ENCODE data around the gene MED13L.
"Not testable (repeated sequence)": the region's sequence is repeated elsewhere in the genome, so short reads cannot be mapped to it uniquely, and the experiment has no call there.

Gene MED13L

GRCh38 chr12:116246490-116247179 is 30.9 kb downstream of the MED13L start:
- DNase-seq (ENCODE audit: low read depth): no peak

- DNase-seq (ENCODE audit: low read depth): peak; percentile 56
Observed at GRCh38 chr12:116245189-116245588, 32.3 kb downstream of the MED13L start.

GRCh38 chr12:116244474-116245090 is 32.9 kb downstream of the MED13L start:
- no peak for DNase-seq (ENCODE audit: low read depth)

- peak; percentile 34 for DNase-seq (ENCODE audit: low read depth)
Observed at GRCh38 chr12:116244001-116244400, 33.5 kb downstream of the MED13L start.

GRCh38 chr12:116242740-116243139 is 34.8 kb downstream of the MED13L start:
- no peak for DNase-seq (ENCODE audit: low read depth)

- DNase-seq (ENCODE audit: low read depth): no peak
Observed at GRCh38 chr12:116241157-116241759, 36.2 kb downstream of the MED13L start.

- DNase-seq (ENCODE audit: low read depth): not testable (repeated sequence)
Observed at GRCh38 chr12:116238570-116239119, 38.8 kb downstream of the MED13L start.

- DNase-seq (ENCODE audit: low read depth): no peak
Observed at GRCh38 chr12:116238149-116238548, 39.3 kb downstream of the MED13L start.

- no peak for DNase-seq (ENCODE audit: low read depth)
Observed at GRCh38 chr12:116236976-116237375, 40.5 kb downstream of the MED13L start.

GRCh38 chr12:116236148-116236731 is 41.3 kb downstream of the MED13L start:
- DNase-seq (ENCODE audit: low read depth): peak; percentile 65

- not testable (repeated sequence) for DNase-seq (ENCODE audit: low read depth)
Observed at GRCh38 chr12:116234148-116234547, 43.3 kb downstream of the MED13L start.

- DNase-seq (ENCODE audit: low read depth): no peak
Observed at GRCh38 chr12:116233669-116234068, 43.8 kb downstream of the MED13L start.

- no peak for DNase-seq (ENCODE audit: low read depth)
Observed at GRCh38 chr12:116227811-116228210, 49.7 kb downstream of the MED13L start.

- DNase-seq (ENCODE audit: low read depth): no peak
Observed at GRCh38 chr12:116226026-116226425, 51.5 kb downstream of the MED13L start.

- peak; percentile 86 for DNase-seq (ENCODE audit: low read depth)
Observed at GRCh38 chr12:116222358-116222757, 55.1 kb downstream of the MED13L start.

- no peak for DNase-seq (ENCODE audit: low read depth)
Observed at GRCh38 chr12:116220756-116221155, 56.7 kb downstream of the MED13L start.

- DNase-seq (ENCODE audit: low read depth): no peak
Observed at GRCh38 chr12:116217045-116217735, 60.3 kb downstream of the MED13L start.

- DNase-seq (ENCODE audit: low read depth): no peak
Observed at GRCh38 chr12:116216022-116216756, 61.3 kb downstream of the MED13L start.

GRCh38 chr12:116215023-116215422 is 62.5 kb downstream of the MED13L start:
- no peak for DNase-seq (ENCODE audit: low read depth)

GRCh38 chr12:116213885-116214527 is 63.5 kb downstream of the MED13L start:
- DNase-seq (ENCODE audit: low read depth): no peak

- no peak for DNase-seq (ENCODE audit: low read depth)
Observed at GRCh38 chr12:116213014-116213413, 64.5 kb downstream of the MED13L start.
